Measurements from ENCODE around the gene SH3PXD2A.

DNA sequence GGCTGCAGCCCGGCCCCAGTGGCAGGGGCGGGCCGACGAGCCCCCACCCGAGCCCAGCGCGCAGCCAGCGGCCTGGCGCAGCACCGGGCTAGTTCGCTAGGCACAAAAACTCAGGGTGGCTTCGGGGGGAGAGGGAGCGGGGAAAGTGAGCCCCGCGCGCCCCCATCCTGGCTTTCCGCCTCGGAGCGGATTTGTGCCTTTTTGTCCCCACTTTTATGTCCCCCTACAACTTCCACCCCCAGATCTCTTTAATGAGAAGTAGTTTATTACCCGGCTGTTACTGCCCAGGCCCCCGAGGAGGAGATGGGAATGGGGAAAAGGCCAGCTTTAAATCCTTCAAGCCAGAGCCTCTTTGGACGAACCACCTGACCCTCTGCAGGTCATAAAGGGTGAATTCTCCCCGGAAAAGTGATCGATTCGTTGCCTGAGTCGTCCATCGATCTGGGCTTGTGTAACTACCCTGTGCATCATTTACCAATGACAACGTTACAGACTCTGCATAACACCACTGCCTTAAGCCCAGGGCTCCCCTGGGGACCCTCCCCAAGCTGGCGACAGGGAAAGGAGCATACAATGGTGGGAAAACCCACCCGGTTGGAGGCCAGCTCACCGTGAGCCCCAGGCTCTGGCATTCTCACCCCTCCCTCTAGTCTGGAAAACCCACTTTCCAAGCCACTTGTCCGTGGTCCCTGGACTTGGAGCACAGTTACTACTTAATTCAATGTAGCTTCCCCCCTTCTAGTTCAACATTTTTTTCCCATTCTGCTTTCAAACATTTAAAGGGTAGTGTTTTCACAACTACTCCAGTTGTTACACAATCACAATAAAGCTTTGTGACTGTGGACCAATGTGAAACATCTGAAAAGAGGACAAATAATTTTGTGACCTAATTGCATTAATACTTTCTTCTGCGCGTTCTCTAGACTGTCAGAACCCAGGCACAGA lies 748 bp upstream of the SH3PXD2A start:
- no peak for TF ChIP-seq POLR2A (IDR thresholded peaks at IDR 0.05)
- TF ChIP-seq, protein P1, sequence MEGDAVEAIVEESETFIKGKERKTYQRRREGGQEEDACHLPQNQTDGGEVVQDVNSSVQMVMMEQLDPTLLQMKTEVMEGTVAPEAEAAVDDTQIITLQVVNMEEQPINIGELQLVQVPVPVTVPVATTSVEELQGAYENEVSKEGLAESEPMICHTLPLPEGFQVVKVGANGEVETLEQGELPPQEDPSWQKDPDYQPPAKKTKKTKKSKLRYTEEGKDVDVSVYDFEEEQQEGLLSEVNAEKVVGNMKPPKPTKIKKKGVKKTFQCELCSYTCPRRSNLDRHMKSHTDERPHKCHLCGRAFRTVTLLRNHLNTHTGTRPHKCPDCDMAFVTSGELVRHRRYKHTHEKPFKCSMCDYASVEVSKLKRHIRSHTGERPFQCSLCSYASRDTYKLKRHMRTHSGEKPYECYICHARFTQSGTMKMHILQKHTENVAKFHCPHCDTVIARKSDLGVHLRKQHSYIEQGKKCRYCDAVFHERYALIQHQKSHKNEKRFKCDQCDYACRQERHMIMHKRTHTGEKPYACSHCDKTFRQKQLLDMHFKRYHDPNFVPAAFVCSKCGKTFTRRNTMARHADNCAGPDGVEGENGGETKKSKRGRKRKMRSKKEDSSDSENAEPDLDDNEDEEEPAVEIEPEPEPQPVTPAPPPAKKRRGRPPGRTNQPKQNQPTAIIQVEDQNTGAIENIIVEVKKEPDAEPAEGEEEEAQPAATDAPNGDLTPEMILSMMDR (IDR thresholded peaks at IDR 0.05): no peak
